Measurements from ENCODE around the gene PGBD5.

Gene PGBD5

DNA sequence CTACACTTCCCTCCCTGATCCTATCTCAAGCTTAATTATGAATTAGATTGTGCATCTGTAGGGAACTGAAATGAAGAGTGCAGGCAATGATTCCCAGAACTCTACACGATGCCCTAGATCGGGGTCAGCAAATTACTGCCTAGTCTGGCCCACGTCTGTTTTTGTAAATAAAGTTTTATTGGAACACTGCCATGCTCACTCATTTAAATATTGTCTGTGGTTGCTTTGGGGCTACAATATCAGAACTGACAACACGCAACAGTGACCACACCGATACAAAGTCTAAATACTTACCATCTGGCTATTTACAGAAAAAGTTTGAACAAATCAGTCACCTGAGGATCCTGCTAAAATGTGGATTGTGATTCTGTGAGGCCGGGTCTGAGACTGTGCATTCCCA lies 74.1 kb downstream of the PGBD5 start:
- Histone ChIP-seq H3K27ac (ENCODE audit: insufficient read depth in 1 of 2, low read depth in 1 of 2, low read length in 2 of 2, poor library complexity in 1 of 2, severe bottlenecking in 2 of 2) (no peak overlapping the region), H3K36me3 (ENCODE audit: control insufficient read depth in 4 of 4, insufficient read depth in 4 of 4, low read length in 3 of 4) (no peaks in the 10 kb centered on the region), H3K4me1 (ENCODE audit: control extremely low read depth in 1 of 4, control insufficient read depth in 4 of 4, insufficient read depth in 4 of 4, low read length in 3 of 4) (no peaks in the 10 kb centered on the region), H3K27me3 (replicated peaks in 2 of 5; ENCODE audit: control insufficient read depth in 4 of 5, insufficient read depth in 5 of 5, low read length in 4 of 5) (peaks cover 0 to 4% (median 0%) of the 10 kb centered on the region in 5 experiments), H3K9me3 (ENCODE audit: control extremely low read depth in 1 of 5, control insufficient read depth in 4 of 5, insufficient read depth in 2 of 5, low read depth in 1 of 5, low read length in 4 of 5) (no peaks in the 10 kb centered on the region), H3K4me3 (ENCODE audit: control insufficient read depth in 1 of 7, extremely low read depth in 1 of 7, insufficient read depth in 4 of 7, low read depth in 2 of 7, low read length in 6 of 7) (no peak overlapping the region)
- CTCF ChIA-PET: no interaction called here
- WGBS (ENCODE audit: insufficient coverage): 71% methylated on average over 4 of the region's 6 CpGs
- POLR2A ChIA-PET: no interaction called here
- no peak for DNase-seq

DNA sequence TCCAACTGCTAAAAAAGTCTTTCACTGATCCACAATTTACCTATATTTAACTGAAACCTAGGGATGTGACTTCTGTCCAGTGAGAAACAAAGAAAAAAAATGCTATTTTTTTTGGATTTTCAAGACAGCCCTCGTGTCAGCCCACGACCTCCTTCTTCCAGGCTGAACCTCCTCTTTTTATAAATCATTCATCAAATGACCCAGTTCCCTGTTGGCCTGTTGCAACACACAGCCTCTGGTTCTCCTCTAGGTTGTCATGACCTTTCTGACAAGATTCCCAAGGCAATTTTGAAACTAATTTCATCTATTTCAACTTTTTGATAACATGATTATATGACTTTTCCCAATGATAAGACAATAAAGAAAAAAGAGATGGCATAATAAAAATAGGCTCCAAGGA lies 74.6 kb downstream of the PGBD5 start:
- ChIA-PET CTCF (no interaction called here), POLR2A (no interaction called here)
- Histone ChIP-seq H3K27ac (ENCODE audit: insufficient read depth in 1 of 2, low read depth in 1 of 2, low read length in 2 of 2, poor library complexity in 1 of 2, severe bottlenecking in 2 of 2) (no peak overlapping the region), H3K4me3 (ENCODE audit: control insufficient read depth in 1 of 7, extremely low read depth in 1 of 7, insufficient read depth in 4 of 7, low read depth in 2 of 7, low read length in 6 of 7) (no peak overlapping the region), H3K9me3 (ENCODE audit: control extremely low read depth in 1 of 5, control insufficient read depth in 4 of 5, insufficient read depth in 2 of 5, low read depth in 1 of 5, low read length in 4 of 5) (no peaks in the 10 kb centered on the region), H3K27me3 (replicated peaks in 2 of 5; ENCODE audit: control insufficient read depth in 4 of 5, insufficient read depth in 5 of 5, low read length in 4 of 5) (peaks cover 0 to 4% (median 0%) of the 10 kb centered on the region in 5 experiments), H3K4me1 (ENCODE audit: control extremely low read depth in 1 of 4, control insufficient read depth in 4 of 4, insufficient read depth in 4 of 4, low read length in 3 of 4) (no peaks in the 10 kb centered on the region), H3K36me3 (ENCODE audit: control insufficient read depth in 4 of 4, insufficient read depth in 4 of 4, low read length in 3 of 4) (no peaks in the 10 kb centered on the region)
- WGBS (ENCODE audit: insufficient coverage): 38% methylated on average over 2 of the region's 2 CpGs
- DNase-seq: no peak

DNA sequence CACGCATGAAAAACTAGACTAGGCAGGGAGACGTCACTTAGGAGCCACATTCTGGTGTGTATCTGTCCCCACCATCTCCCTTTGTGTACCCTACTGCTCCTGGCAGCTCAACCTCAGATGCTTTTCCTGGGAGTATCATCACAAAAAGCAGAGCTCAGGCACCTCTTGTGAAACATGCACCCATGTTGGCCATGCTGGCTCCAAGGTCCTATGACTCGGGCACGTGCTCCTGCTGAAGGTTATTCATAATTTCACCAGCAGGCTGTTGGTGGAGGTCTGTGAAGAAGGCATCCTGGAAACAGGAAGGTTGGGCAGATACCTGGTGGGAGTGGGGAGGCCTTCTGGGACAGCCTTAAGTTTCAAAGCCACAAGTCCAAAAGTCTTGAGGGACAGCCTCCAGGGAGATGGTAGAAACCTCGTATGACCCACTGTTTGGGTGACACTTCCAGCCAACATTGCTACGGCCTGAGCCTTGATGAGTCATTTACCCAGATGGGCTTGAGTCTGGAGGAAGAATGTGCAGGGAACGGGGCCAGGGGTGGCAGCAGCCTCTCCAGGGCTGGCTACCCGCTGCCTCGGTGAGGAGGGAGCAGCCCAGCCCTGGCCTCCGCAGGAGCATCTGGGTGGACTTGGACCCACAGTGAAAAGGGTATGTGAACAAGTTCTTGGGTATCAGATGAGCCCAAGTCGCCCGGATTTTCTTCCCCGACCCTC lies 75.8 kb downstream of the PGBD5 start:
- no peaks in the 10 kb centered on the region for H3K4me1 ChIP-seq (ENCODE audit: control extremely low read depth in 1 of 4, control insufficient read depth in 4 of 4, insufficient read depth in 4 of 4, low read length in 3 of 4)
- DNase-seq: no peak
- H3K27ac ChIP-seq (ENCODE audit: insufficient read depth in 1 of 2, low read depth in 1 of 2, low read length in 2 of 2, poor library complexity in 1 of 2, severe bottlenecking in 2 of 2): no peak overlapping the region
- POLR2A ChIA-PET: no interaction called here
- H3K27me3 ChIP-seq (replicated peaks in 2 of 5; ENCODE audit: control insufficient read depth in 4 of 5, insufficient read depth in 5 of 5, low read length in 4 of 5): peaks cover 0 to 7% (median 0%) of the 10 kb centered on the region in 5 experiments
- no peaks in the 10 kb centered on the region for H3K9me3 ChIP-seq (ENCODE audit: control extremely low read depth in 1 of 5, control insufficient read depth in 4 of 5, insufficient read depth in 2 of 5, low read depth in 1 of 5, low read length in 4 of 5)
- CTCF ChIA-PET: no interaction called here
- H3K36me3 ChIP-seq (ENCODE audit: control insufficient read depth in 4 of 4, insufficient read depth in 4 of 4, low read length in 3 of 4): no peaks in the 10 kb centered on the region
- no peak overlapping the region for H3K4me3 ChIP-seq (ENCODE audit: control insufficient read depth in 1 of 7, extremely low read depth in 1 of 7, insufficient read depth in 4 of 7, low read depth in 2 of 7, low read length in 6 of 7)
- 97% methylated on average over 12 of the region's 13 CpGs for WGBS (ENCODE audit: insufficient coverage)

DNA sequence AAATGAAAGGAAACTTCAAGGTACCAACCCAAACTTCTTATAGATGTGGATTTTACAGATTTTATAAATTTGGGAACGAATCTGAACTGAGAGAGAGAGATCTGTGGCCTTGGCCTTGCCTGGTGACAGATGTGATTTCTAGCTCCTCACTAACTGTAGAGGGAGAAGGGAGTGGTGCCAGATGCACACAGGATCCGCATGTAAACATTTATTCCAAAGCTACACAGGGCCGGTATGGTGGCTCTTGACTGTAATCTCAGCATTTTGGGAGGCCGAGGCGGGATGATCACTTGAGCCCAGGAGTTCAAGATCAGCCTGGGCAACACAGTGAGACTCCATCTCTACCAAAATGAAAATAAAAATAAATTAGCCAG lies 77.1 kb downstream of the PGBD5 start:
- H3K27me3 ChIP-seq (replicated peaks in 2 of 5; ENCODE audit: control insufficient read depth in 4 of 5, insufficient read depth in 5 of 5, low read length in 4 of 5): peaks cover 0 to 9% (median 0%) of the 10 kb centered on the region in 5 experiments
- no peaks in the 10 kb centered on the region for H3K36me3 ChIP-seq (ENCODE audit: control insufficient read depth in 4 of 4, insufficient read depth in 4 of 4, low read length in 3 of 4)
- no peaks in the 10 kb centered on the region for H3K4me1 ChIP-seq (ENCODE audit: control extremely low read depth in 1 of 4, control insufficient read depth in 4 of 4, insufficient read depth in 4 of 4, low read length in 3 of 4)
- DNase-seq: no peak
- 98% methylated on average over 5 of the region's 5 CpGs for WGBS (ENCODE audit: insufficient coverage)
- no peak overlapping the region for H3K27ac ChIP-seq (ENCODE audit: insufficient read depth in 1 of 2, low read depth in 1 of 2, low read length in 2 of 2, poor library complexity in 1 of 2, severe bottlenecking in 2 of 2)
- H3K4me3 ChIP-seq (ENCODE audit: control insufficient read depth in 1 of 7, extremely low read depth in 1 of 7, insufficient read depth in 4 of 7, low read depth in 2 of 7, low read length in 6 of 7): no peak overlapping the region
- no peaks in the 10 kb centered on the region for H3K9me3 ChIP-seq (ENCODE audit: control extremely low read depth in 1 of 5, control insufficient read depth in 4 of 5, insufficient read depth in 2 of 5, low read depth in 1 of 5, low read length in 4 of 5)
- ChIA-PET CTCF (interaction anchor here (1.1 kb wide), 1 partner anchor 24 kb away, joined by 4 read pairs; no protein-coding TSS in a partner anchor), POLR2A (no interaction called here)

DNA sequence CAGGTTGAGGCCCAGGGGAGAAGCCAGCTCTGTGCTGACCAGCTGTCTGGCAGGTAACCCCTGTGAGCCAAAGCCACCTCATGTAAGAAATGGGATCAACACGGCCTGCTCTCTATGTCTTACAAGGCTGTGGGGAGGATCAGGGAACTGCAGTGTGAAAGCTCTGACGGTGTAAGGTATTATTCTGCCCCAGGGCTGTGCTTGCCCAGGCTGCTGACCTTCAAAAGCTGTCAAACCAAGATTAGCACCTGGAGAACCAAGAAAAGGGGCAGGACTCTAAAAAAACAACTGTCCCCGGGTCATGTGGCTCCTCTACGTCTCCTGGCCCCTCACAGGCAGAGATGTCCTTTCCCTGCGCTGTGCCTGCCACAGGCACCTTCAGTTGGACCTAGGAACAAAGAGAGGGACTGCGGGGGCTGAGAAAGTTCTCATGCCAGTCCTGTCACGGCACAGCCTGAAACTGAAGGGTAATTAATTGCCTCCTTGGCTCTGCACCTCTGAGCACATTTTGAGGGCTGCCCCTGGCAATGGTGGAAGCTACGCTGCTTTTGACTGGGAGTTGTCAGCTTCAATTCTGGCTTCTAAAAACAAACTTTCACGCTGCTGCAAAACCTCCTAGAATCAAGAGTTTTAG lies 77.6 kb downstream of the PGBD5 start:
- CTCF ChIA-PET: interaction anchor here (1.1 kb wide), 1 partner anchor 24 kb away, joined by 4 read pairs; no protein-coding TSS in a partner anchor
- peaks cover 0 to 9% (median 0%) of the 10 kb centered on the region in 5 experiments for H3K27me3 ChIP-seq (replicated peaks in 2 of 5; ENCODE audit: control insufficient read depth in 4 of 5, insufficient read depth in 5 of 5, low read length in 4 of 5)
- H3K4me1 ChIP-seq (ENCODE audit: control extremely low read depth in 1 of 4, control insufficient read depth in 4 of 4, insufficient read depth in 4 of 4, low read length in 3 of 4): no peaks in the 10 kb centered on the region
- no peaks in the 10 kb centered on the region for H3K9me3 ChIP-seq (ENCODE audit: control extremely low read depth in 1 of 5, control insufficient read depth in 4 of 5, insufficient read depth in 2 of 5, low read depth in 1 of 5, low read length in 4 of 5)
- H3K36me3 ChIP-seq (ENCODE audit: control insufficient read depth in 4 of 4, insufficient read depth in 4 of 4, low read length in 3 of 4): no peaks in the 10 kb centered on the region
- DNase-seq: no peak
- POLR2A ChIA-PET: no interaction called here
- no peak overlapping the region for H3K4me3 ChIP-seq (ENCODE audit: control insufficient read depth in 1 of 7, extremely low read depth in 1 of 7, insufficient read depth in 4 of 7, low read depth in 2 of 7, low read length in 6 of 7)
- 95% methylated on average over 8 of the region's 9 CpGs for WGBS (ENCODE audit: insufficient coverage)
- H3K27ac ChIP-seq (ENCODE audit: insufficient read depth in 1 of 2, low read depth in 1 of 2, low read length in 2 of 2, poor library complexity in 1 of 2, severe bottlenecking in 2 of 2): no peak overlapping the region

DNA sequence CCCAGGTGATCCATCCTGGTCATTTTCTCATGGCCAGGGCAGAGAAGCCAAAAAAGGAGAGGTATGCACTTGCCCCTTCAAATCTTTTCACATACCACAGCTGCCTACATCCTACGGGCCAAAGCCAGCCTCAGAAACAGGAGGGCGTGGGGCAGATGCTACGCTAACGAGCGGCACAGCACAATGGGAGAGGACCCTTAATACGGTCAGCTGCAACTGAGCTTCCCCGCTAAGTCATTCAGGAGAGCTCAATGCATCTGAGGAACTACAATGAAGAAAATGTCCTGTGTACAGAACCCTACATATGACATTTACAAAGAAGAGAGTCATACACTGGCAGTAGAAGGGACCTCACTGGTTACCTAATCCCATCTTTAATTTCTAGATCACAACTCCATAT lies 78.2 kb downstream of the PGBD5 start:
- ChIA-PET CTCF (interaction anchor here (1.1 kb wide), 1 partner anchor 25 kb away, joined by 4 read pairs; no protein-coding TSS in a partner anchor), POLR2A (no interaction called here)
- Histone ChIP-seq H3K27me3 (replicated peaks in 2 of 5; ENCODE audit: control insufficient read depth in 4 of 5, insufficient read depth in 5 of 5, low read length in 4 of 5) (peaks cover 0 to 14% (median 0%) of the 10 kb centered on the region in 5 experiments), H3K36me3 (ENCODE audit: control insufficient read depth in 4 of 4, insufficient read depth in 4 of 4, low read length in 3 of 4) (no peaks in the 10 kb centered on the region), H3K4me1 (ENCODE audit: control extremely low read depth in 1 of 4, control insufficient read depth in 4 of 4, insufficient read depth in 4 of 4, low read length in 3 of 4) (no peaks in the 10 kb centered on the region), H3K9me3 (ENCODE audit: control extremely low read depth in 1 of 5, control insufficient read depth in 4 of 5, insufficient read depth in 2 of 5, low read depth in 1 of 5, low read length in 4 of 5) (no peaks in the 10 kb centered on the region), H3K4me3 (ENCODE audit: control insufficient read depth in 1 of 7, extremely low read depth in 1 of 7, insufficient read depth in 4 of 7, low read depth in 2 of 7, low read length in 6 of 7) (no peak overlapping the region), H3K27ac (ENCODE audit: insufficient read depth in 1 of 2, low read depth in 1 of 2, low read length in 2 of 2, poor library complexity in 1 of 2, severe bottlenecking in 2 of 2) (no peak overlapping the region)
- WGBS (ENCODE audit: insufficient coverage): 95% methylated on average over 7 of the region's 7 CpGs
- no peak for DNase-seq

DNA sequence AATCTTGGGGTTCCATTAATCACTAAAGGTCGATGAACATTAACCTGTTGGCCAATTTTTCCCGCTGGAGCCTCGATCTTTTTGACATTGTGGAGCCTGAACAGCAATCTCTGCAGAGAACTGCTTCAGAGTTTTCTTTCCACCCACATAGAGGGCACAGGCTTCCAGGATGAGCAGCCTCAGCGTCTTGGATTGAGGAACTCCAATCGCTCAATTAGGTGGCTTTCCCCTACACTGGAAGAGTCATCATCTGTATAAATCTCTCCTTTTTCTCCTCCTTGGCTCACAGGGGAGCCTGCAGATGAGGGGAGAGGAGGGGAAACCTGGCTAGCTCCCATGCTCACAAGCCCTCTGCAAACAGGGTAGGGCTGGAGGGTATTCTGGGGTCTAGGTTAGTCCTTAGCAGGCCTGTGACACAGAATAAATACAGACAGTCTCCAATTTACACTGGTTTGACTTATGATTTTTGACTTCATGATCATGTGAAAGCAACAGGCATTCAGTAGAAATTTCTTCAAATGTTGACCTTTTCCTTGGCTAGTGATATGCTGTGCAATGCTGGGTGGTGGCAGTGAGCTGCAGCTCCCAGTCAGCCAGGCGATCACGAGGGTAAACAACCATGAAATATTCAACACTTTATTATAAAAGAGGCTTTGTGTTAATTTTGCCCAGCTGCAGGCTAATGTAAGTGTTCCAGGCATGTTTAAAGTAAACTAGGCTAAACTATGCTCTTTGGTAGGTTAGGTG lies 80.8 kb downstream of the PGBD5 start:
- Histone ChIP-seq H3K4me1 (ENCODE audit: control extremely low read depth in 1 of 4, control insufficient read depth in 4 of 4, insufficient read depth in 4 of 4, low read length in 3 of 4) (no peaks in the 10 kb centered on the region), H3K27me3 (replicated peaks in 2 of 5; ENCODE audit: control insufficient read depth in 4 of 5, insufficient read depth in 5 of 5, low read length in 4 of 5) (peaks cover 0 to 15% (median 3%) of the 10 kb centered on the region in 5 experiments), H3K4me3 (ENCODE audit: control insufficient read depth in 1 of 7, extremely low read depth in 1 of 7, insufficient read depth in 4 of 7, low read depth in 2 of 7, low read length in 6 of 7) (no peak overlapping the region), H3K9me3 (ENCODE audit: control extremely low read depth in 1 of 5, control insufficient read depth in 4 of 5, insufficient read depth in 2 of 5, low read depth in 1 of 5, low read length in 4 of 5) (no peaks in the 10 kb centered on the region), H3K36me3 (ENCODE audit: control insufficient read depth in 4 of 4, insufficient read depth in 4 of 4, low read length in 3 of 4) (no peaks in the 10 kb centered on the region), H3K27ac (ENCODE audit: insufficient read depth in 1 of 2, low read depth in 1 of 2, low read length in 2 of 2, poor library complexity in 1 of 2, severe bottlenecking in 2 of 2) (no peak overlapping the region)
- POLR2A ChIA-PET: no interaction called here
- 96% methylated on average over 5 of the region's 7 CpGs for WGBS (ENCODE audit: insufficient coverage)
- CTCF ChIA-PET: no interaction called here
- no peak for DNase-seq
